ENCODE measurements around the gene HECTD1. TPM values are rescaled to one million over a fixed set of nuclear protein-coding genes. Genes with fewer than 3 reads are reported as not detected.
"Not testable (repeated sequence)": the region's sequence is repeated elsewhere in the genome, so short reads cannot be mapped to it uniquely, and the experiment has no call there.

Gene HECTD1
- total RNA-seq, 1 donor from 2014 or later, result 161 TPM

DNA sequence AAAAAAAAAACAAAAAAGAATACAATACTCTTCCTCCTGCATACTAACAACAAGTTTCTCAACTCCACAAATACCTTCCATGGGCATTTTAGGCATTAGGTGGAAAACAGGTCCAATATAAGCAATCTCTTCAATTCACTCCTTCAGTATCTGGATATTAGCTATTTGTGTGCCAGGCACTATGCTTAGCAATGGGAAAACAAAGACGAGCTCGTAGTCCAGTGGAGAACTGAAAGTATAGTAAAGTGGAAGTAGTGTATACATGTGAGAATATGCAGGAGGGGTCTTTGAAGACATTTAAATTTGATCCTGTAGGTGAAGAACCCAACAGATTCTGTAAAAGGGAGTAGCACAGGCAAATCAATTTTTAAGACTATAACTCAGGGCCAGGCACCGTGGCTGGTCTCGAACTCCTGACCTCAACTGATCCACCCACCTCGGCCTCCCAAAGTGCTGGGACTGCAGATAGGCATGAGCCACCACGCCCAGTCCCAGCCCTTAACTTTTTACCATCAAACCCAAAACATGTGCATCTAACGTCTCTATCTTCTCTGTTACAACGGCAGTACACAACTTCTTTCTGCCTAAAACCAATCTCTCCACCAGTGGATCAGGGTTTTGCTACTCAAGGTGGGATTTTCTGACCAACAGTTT, 10.6 kb downstream of the HECTD1 start:
- ATAC-seq, result no peak
- peaks cover 35% of the 10 kb centered on the region for H3K4me1 ChIP-seq

GRCh38 chr14:31194661-31195060, 12.9 kb downstream of the HECTD1 start:
- intact Hi-C loops (cut with DNase I), result no loop called here
- H3K9me3 ChIP-seq, result no peaks in the 10 kb centered on the region
- peaks cover 35% of the 10 kb centered on the region for H3K36me3 ChIP-seq
- DNase-seq, result no peak
- H3K4me1 ChIP-seq, result peaks cover 19% of the 10 kb centered on the region
- TF ChIP-seq CTCF (IDR thresholded peaks at IDR 0.05), result no peak
- ATAC-seq, result no peak
- H3K4me3 ChIP-seq, result no peak overlapping the region
- no peak overlapping the region for H3K27ac ChIP-seq
- no peaks in the 10 kb centered on the region for H3K27me3 ChIP-seq

More for the DNA sequence above, 10.6 kb downstream of the HECTD1 start:
- H3K9me3 ChIP-seq, result no peaks in the 10 kb centered on the region
- no peak overlapping the region for H3K27ac ChIP-seq
- H3K36me3 ChIP-seq, result peaks cover 36% of the 10 kb centered on the region
- no peaks in the 10 kb centered on the region for H3K27me3 ChIP-seq
- intact Hi-C loops (cut with DNase I), result no loop called here
- no peak for DNase-seq
- TF ChIP-seq CTCF (IDR thresholded peaks at IDR 0.05), result no peak
- no peak overlapping the region for H3K4me3 ChIP-seq

DNA sequence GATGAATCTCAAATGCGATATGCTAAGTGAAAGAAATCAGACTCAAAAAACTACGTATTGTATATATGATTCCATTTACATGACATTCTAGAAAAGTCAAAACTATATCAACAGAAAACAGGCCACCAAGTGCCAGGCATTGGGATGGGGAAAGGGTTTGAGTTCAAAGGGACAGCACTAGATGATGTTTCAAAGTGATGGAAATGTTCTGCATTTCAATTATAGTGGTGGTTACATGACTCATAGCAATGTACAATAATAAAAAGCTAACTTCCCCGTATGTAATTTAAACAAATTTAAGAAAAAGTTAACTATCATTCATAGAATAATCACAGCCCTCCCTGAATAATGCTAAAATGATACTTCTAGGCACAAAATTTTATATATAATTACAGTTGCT, 13.5 kb downstream of the HECTD1 start:
- H3K36me3 ChIP-seq, result peaks cover 35% of the 10 kb centered on the region
- intact Hi-C loops (cut with DNase I), result no loop called here

GRCh38 chr14:31192544-31192943, 15.0 kb downstream of the HECTD1 start:
- ATAC-seq; H3K4me1 ChIP-seq; DNase-seq; H3K27me3 ChIP-seq; H3K9me3 ChIP-seq; H3K4me3 ChIP-seq; intact Hi-C loops (cut with DNase I); H3K27ac ChIP-seq: not testable (repeated sequence)
- peaks cover 29% of the 10 kb centered on the region for H3K36me3 ChIP-seq

More for the DNA sequence above, 13.5 kb downstream of the HECTD1 start:
- H3K4me3 ChIP-seq, result no peak overlapping the region
- no peak overlapping the region for H3K27ac ChIP-seq
- DNase-seq (no peak), ATAC-seq (no peak)
- TF ChIP-seq CTCF (IDR thresholded peaks at IDR 0.05), result no peak
- no peaks in the 10 kb centered on the region for H3K27me3 ChIP-seq
- no peaks in the 10 kb centered on the region for H3K9me3 ChIP-seq
- peaks cover 19% of the 10 kb centered on the region for H3K4me1 ChIP-seq

- Histone ChIP-seq H3K36me3 (peaks cover 29% of the 10 kb centered on the region), H3K9me3 (no peaks in the 10 kb centered on the region), H3K27me3 (no peaks in the 10 kb centered on the region), H3K4me1 (peaks cover 7% of the 10 kb centered on the region), H3K27ac (no peak overlapping the region), H3K4me3 (no peak overlapping the region)
- TF ChIP-seq CTCF (IDR thresholded peaks at IDR 0.05), result no peak
- intact Hi-C loops (cut with DNase I), result no loop called here
- ATAC-seq (no peak), DNase-seq (no peak)
Measured at GRCh38 chr14:31190717-31191263, 16.8 kb downstream of the HECTD1 start.

GRCh38 chr14:31190219-31190603, 17.4 kb downstream of the HECTD1 start:
- no peak for DNase-seq
- intact Hi-C loops (cut with DNase I), result no loop called here
- Histone ChIP-seq H3K27me3 (no peaks in the 10 kb centered on the region), H3K4me1 (peaks cover 7% of the 10 kb centered on the region), H3K4me3 (no peak overlapping the region), H3K27ac (no peak overlapping the region), H3K36me3 (peaks cover 34% of the 10 kb centered on the region), H3K9me3 (no peaks in the 10 kb centered on the region)
- no peak for ATAC-seq
- no peak for TF ChIP-seq CTCF (IDR thresholded peaks at IDR 0.05)
